Activated CD4-positive, alpha-beta T cell treated with anti-CD3 and anti-CD28 coated beads, Interleukin-2, amount 50 U/mL, for 24 hours (primary cell): ENCODE measurements around the gene ESCO1.
"Not testable (repeated sequence)": the region's sequence is repeated elsewhere in the genome, so short reads cannot be mapped to it uniquely, and the experiment has no call there.

Experiments
- DNase-seq, 2 donors: peaks; one replicate each; pipeline ENCODE4 v3.0.0-alpha.2; 2020; ENCODE audit warnings: low read depth in 1 of 2, low spot score in 1 of 2

Gene ESCO1

DNA sequence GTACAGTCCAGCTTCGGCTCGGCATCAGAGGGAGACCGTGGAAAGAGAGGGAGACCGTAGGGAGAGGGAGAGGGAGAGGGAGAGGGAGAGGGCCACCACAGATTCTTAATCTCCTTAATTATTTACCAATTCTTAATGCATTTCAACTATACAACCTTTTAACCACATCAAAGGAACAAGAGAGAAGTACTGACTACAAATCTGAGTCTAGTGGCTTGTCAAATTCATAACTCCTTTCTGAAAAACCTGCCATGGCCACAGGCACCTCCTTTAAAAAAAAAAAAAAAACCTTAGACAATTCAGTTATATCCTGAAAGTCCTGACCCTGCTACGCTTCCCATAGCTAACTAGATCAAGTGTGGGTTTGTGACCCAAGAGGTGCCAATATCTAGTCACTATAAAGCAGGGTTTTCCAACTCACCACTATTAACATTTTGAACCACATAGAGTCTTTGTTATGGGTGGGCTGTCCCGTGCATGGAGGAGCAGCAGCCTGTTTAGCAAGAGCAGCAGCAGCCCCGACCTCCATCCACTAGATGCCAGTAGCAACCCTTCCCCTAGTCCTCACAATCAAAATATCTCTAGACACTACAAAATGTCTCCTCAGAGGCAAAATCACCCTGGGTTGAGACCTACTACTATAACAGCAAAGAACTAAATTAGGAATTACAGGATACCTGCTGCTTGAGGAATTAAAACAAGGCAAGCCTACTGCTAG, 6.8 kb downstream of the ESCO1 start:
- DNase-seq = no peak

DNA sequence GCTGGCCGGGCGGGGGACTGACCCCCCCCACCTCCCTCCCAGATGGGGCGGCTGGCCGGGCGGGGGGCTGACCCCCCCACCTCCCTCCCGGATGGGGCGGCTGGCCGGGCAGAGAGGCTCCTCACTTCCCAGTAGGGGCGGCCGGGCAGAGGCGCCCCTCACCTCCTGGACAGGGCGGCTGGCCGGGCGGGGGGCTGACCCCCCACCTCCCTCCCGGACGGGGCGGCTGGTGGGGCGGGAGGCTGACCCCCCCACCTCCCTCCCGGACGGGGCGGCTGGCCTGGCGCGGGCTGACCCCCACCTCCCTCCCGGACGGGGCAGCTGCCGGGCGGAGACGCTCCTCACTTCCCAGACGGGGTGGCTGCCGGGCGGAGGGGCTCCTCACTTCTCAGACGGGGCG, 8.1 kb downstream of the ESCO1 start:
- DNase-seq = not testable (repeated sequence)

DNA sequence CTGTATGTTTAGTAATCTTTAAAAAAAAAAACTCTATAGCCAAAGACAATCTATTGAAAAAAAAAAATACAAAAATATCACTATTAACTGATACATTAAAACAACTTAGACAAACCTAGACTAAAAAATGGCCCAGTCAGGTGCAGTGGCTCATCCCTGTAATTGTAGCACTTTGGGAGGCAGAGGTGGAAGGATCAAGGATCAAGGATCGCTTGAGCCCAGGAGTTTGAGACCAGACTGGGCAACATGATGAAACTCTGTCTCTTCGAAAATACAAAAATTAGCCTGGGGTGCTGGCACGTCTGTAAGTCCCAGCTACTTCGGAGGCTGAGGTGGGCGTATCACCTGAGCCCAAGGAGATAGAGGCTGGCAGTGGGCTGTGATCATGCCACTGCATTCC, 16.1 kb downstream of the ESCO1 start:
- DNase-seq = no peak

DNA sequence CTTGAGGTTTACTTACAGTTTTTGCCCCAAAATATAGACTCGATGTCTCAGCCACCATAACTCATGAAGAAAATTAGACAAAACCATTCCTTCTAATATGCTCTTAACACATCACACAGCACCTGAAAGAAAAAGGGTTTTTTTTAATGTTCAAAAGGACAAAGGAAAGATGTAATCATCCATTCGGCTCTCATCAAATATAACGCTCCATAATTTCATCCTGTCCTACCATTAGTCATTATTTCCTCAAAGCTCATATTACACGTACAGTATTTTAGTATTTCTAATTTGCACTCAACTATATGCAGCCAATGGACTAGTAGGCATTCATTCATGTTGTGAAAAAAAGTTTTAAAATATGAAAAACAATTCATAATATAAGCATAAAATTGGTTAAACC, 24.8 kb downstream of the ESCO1 start:
- DNase-seq = no peak

DNA sequence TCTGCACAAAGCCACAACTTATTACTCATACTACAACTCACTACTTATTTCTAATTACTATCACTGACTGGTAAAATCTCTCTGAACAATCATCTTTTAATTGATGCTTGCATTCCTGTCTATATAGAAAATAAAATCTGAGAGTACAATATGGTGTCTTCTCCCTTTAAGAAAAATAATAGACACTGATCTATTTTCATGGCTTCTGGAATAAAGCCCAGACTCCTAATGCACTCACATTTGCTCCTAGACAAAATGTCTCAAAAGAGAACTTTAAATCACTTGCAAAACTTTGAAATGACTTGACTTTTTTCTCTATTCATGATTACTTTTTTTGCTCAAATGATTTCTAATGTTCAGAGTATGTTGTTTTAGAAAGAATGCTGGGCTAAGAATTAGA, 28.7 kb downstream of the ESCO1 start:
- no peak for DNase-seq

DNA sequence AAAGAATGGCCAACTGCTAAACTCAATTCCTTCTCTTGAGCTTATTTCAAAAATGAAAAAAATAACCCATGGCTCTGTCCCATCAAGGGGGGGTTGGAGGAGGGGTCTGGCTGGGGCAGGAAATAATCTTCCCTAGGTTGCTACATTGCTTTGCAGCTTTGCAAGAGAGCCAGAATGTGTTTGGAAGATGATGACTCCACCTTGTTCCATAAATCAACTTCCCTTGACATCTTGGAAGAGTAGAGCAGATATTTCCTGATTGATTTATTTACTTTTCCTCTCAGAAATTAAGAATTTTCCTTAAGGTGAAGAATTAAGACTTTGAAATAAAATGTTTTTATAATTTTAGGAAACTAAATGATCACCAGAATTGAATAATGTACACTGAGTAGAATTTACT, 41.3 kb downstream of the ESCO1 start:
- DNase-seq = no peak

DNA sequence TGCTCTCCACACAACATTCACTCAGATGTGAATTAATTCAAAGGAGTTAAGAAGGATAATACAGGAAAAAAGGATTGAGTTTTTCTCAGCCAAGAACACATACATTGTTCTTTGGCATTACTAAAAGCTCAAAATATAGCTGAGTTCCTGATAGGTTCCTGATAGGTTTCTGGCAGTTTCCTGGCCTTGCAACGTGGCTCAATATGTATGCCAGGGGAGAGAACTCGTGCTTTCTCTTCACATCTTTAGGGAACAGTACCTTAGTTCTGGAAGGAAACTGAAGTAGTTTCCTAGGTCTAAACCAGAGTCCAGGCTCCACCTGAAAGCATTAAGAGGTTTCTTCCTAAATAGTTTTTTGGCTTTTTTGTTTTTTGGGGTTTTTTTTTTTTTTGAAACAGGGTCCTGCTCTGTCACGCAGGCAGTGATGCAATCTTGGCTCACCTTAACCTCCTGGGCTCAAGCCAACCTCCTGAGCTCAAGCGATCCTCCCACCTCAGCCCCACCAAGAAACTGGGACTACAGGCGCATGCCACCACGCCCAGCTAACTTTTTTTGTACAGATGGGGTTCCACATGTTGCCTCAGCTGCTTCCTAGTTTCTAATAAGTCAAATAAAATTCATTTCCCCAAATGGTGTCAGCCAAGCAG, 42.8 kb downstream of the ESCO1 start:
- no peak for DNase-seq

DNA sequence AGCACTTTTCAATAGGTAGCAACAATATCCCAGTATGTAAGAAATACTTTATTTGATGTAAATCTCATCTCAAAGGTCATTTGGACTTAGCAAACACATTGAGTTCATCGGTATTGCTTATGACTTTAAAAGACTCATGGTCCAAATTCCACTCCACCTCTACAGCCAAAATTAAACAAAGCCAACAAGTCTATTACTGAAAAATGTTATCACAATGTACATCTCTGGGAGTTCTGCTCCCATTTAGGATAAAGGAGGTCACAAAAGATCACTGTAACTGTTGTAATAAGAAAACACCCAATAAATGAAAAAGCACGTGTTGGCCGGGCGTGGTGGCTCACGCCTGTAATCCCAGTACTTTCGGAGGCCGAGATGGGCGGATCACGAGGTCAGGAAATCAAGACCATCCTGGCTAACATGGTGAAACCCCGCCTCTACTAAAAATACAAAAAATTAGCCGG, 50.0 kb downstream of the ESCO1 start:
- DNase-seq = no peak

DNA sequence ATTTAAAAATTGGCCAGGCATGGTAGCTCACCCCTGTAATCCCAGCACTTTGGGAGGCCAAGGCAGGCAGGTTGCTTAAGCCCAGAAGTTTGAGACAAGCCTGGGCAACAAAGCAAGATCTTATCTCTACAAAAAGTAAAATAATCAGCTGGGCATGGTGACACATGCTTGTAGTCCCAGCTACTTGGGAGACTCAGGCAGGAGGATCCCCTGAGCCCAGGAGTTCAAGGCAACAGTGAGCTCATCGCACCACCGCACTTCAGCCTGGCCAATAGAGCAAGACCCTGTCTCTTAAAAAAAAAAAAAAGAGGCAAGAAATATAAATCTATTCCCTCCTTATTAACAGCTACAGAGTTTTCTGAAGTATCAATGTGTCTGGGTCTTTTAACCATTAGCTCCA, 51.9 kb downstream of the ESCO1 start:
- DNase-seq = no peak

DNA sequence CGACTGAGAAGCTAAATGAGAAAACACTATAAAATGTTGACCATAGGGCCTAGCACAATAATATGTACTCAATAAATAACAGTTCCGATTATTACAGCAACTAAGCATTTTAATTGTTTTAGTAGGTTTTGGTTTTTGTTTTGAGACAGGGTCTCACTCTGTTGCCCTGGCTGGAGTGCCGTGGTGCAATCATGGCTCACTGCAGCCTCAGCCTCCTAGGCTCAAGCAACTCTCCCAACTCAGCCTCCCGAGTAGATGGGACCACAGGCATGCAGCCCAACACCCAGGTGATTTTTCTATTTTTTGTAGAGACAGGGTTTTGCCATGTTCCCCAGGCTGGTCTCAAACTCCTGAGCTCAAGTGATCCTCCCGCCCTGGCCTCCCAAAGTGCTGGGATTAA, 54.1 kb downstream of the ESCO1 start:
- no peak for DNase-seq

DNA sequence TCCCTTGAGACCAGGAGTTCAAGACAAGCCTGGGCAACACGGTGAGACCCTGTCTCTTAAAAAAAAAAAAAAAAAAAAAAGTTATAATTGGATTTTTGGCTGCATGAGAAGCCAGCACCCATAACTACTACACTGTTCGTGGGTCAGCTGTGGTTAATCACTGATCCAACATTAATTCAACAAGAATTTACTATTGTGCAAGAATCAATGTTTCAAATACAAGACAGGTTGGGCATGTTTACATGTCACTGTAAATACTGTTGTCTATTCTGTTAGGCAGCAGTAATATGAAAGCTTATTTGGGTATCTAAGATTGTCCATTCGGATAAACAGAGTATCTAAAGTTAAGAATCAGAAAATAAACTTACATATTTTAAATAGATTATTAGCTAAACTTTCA, 62.3 kb downstream of the ESCO1 start:
- DNase-seq = no peak

DNA sequence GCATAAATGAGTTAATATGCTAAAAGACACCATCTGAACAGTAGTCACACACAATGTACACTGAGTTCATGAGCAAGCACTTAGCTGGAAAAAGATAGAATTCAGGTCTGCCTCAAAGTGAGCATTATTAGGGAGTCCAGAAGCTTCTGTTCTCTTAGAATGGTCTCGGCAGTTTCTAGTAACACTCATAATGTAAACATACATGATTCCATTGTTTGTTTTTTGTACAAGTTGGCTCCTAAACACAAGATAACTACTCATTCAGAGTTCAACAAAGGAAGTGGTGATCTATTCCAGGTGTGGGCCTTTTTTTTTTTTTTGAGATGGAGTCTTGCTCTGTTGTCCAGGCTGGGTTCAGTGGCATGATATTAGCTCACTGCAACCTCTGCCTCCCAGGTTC, 66.2 kb downstream of the ESCO1 start:
- no peak for DNase-seq

DNA sequence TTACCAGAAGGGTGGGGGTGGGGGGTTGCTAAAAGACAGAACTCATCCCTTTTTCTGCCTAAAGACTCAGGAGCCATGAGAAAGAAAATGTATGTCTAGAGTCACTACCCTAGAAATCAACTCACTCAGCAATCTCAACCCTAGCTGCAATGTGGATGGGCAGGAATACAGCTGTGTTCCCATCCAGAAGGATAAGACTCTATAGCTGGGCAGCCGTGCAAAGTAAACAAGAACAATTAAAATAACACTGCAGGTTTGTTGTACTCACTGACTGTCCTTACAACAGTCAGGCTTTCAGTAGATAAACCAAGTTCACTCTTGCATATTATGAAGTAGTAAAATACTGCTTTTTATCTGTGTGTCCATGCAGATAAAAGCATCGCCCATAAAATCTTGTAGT, 74.0 kb downstream of the ESCO1 start:
- DNase-seq = no peak

DNA sequence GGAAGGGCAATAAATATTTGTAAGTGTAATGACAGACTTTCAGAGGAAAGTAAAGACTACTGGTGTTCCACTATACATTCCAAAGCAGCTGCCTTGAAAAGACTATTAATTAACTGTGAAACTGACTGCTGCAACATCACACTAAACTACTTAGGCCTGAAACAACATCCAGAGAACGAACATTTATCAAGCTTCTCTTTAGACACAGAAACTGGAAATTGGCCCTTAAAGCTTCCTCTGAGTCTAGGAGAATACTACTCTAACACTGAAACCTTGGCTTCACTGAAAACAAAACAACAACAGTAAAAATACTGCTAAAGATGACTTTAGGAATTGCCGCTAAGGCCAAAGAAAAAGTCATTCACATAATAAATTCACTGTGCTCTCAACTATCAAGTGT, 74.6 kb downstream of the ESCO1 start:
- DNase-seq = no peak

DNA sequence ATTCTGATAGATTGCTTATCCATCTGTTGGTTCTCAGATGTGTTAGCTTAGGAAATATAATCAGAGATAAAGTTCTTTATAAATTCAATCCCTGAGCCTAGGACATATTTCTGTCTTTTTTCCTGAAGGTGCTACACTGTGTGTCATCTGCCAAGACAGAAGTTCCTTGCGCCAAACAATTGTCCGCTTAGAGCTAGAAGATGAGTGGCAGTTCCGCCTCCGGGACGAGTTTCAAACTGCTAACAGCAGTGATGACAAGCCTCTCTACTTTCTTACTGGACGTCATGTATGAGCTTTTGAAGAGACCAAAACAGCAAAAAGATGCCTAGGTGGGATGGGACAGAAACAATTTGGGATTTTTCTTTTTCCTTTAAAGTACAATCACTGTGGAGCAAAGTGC, 78.0 kb downstream of the ESCO1 start:
- DNase-seq = no peak

DNA sequence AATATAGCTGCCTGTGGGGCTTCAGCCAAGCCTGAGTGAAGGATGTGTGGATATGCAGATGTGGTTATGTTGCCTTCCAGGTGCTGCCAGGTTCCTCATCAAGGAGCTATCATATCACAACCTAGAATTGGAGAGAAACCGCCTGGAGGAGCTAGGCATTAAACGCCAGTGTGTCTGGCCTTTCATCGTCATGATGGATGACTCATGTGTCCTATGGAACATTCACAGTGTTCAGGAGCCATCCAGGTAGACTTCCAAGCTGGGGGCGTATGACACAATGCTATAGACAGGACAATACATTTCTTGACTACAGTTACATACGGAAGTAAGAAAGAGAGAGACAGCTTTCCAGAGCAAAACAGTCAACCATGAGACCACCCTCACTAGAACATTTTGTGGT, 86.8 kb downstream of the ESCO1 start:
- DNase-seq = no peak

DNA sequence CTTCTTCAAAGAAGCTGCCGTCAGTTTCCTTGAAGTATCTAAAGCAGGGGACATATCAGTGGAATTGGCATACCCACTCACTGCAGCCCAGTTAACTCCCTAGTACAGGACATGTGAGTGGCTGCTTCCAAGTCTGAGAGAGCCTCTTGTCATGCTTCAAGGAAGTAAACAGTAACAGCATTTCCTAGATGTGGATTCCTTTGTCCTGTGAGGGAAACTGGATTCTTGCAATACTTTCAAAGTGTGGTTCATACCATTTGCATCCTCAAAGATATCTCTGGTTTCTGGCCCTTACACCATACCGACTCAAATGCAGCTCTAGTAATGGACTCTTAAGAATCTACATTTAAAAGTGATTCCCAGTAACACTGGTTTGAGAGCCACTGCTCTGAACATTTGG, 87.2 kb downstream of the ESCO1 start:
- no peak for DNase-seq

DNA sequence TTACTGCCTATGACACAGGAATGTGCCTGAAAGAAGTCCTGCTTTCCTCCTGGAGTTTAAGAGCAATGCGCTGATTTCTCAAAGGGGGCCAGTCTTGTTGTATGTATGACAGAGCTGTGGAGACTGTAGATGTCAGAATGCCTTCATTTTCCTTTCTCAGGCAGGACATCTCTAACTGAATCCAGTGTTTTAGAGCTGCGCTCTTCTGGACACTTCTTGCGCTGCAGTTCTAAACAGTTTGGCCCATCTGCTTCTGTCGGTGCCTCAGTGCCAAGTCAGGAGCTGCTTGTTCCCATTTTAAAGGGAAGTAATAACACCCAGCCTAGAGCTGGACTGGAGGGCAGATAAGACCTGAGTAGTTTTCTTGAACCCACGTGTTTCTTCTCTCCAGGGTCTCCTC, 91.4 kb downstream of the ESCO1 start:
- DNase-seq = no peak

DNA sequence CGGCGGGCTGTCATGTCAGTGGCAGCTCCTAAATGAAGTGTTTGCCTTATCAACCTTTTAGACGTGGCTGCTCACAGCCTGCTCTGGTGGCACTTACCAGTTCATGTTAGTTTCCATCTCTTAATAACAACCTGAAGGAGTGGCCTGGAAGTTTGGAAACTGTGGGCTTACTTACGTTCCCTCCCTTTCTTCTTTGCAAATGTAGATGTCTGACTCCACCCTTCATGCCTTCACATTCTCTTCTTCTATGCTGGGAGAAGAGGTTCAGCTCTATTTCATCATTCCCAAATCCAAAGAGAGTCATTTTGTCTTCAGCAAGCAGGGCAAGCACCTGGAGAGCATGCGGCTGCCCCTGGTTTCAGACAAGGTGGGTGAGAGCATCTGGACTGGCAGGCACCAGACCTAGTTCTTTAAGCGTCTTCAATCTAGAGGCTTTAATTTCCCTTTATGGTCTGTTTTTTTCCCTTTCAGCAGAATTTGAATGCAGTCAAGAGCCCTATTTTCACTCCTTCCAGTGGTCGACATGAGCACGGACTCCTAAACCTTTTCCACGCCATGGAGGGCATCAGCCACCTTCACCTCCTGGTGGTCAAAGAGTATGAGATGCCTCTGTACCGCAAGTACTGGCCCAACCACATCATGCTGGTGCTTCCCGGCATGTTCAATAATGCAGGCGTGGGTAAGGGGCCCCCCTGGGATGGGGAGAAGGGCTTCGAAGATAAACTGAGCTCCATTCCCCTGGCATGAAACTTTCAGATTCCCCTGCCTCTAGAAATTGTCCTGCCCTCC, 92.4 kb downstream of the ESCO1 start:
- no peak for DNase-seq

DNA sequence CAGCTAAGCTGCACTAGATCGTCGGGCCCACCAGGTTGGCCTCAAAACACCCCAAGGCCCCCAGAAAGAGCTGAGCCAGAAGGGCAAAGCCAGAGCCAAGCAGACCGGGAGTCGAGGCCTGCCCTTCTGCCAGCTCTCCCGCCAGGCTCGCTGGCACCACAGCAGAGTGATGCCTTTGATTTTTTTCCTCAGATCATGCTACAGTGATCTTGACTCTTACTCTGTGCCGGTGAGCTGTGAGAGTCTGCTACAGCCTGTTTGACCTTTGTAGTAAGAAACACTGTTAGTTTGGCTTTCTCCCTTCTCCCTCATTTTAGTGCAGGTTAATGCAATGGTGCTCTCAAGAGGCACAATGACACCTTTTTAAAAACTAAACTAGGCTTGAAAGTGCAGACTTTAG, 97.8 kb downstream of the ESCO1 start:
- DNase-seq = no peak

DNA sequence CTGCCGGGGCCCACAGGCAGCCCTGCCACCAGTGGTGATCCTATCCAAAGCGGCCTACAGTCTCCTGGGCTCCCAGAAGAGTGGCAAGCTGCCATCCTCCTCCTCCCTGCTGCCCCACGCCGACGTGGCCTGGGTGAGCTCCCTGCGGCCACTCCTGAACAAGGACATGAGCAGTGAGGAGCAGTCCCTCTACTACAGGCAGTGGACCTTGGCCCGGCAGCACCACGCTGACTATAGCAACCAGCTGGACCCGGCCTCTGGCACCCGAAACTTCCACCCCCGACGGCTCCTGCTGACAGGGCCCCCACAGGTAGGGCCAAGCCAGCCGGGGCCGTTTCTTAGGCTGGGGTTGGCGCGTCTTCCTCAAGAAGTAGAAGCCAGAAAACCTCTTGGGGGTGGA, 100.5 kb downstream of the ESCO1 start:
- DNase-seq = no peak

DNA sequence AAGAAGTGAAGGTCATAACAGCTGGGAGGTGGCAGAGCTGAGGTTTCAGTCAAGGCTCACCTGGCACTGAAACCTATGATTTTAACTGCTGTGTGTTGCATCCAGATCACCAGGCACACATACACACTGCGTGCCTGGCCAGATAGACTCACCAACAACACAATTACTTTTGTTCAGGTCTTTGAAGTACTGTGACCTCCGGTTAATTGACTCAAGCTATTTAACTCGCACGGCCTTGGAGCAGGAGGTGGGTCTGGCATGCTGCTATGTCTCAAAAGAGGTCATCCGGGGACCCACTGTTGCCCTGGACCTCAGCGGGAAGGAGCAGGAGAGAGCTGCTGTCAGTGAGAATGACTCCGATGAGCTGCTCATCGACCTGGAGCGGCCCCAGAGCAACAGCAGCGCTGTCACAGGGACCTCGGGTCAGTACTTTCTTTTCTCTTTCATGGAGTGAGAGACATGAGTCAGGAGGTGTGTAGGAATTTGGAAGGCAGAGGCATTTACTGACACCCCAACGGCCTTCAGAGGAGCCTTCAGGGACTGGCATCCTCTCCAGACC, 104.1 kb downstream of the ESCO1 start:
- no peak for DNase-seq
